Amniotic stem cell (primary cell): ENCODE results near the gene FBXO39.
"Not testable (repeated sequence)": the region's sequence is repeated elsewhere in the genome, so short reads cannot be mapped to it uniquely, and the experiment has no call there.

Experiments used
- DNase-seq: peaks from one replicate; lab custom pipeline; 2025; lab: John Stamatoyannopoulos, UW

Gene FBXO39

DNA sequence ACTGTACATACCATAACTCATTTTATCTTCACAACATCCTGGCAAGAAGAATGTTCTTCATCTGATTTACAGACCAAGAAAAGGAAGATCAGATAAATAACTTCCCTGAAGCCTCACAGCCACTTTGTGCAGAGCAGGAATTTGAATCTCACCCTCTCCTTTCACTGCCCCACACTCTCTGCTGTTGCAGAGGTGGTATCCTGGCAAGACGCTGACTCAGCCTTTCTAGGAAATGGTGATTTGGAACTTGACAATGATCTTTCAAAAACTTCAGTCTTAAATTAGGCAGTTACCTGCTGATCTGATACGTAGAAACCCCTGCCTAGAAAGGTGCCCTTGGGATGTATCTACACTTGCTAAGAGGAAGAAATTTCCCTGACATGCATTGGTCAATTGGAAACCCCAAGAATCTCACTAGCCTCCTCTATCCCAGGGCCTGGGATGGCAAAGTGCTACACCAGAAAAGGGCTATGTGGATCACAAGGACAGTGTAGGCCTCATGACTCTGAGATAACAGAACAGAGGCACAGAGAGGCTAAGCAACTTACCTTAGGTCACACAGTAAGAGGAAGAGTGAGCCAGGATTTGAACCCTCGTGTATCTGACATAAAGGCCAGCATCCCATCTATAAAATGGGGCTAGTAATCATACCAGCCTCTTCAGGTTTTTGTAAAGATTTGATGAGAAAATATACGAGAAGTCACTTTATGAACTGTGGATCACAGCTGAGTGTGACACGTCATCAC is 17.9 kb downstream of the FBXO39 start:
- no peak for DNase-seq

DNA sequence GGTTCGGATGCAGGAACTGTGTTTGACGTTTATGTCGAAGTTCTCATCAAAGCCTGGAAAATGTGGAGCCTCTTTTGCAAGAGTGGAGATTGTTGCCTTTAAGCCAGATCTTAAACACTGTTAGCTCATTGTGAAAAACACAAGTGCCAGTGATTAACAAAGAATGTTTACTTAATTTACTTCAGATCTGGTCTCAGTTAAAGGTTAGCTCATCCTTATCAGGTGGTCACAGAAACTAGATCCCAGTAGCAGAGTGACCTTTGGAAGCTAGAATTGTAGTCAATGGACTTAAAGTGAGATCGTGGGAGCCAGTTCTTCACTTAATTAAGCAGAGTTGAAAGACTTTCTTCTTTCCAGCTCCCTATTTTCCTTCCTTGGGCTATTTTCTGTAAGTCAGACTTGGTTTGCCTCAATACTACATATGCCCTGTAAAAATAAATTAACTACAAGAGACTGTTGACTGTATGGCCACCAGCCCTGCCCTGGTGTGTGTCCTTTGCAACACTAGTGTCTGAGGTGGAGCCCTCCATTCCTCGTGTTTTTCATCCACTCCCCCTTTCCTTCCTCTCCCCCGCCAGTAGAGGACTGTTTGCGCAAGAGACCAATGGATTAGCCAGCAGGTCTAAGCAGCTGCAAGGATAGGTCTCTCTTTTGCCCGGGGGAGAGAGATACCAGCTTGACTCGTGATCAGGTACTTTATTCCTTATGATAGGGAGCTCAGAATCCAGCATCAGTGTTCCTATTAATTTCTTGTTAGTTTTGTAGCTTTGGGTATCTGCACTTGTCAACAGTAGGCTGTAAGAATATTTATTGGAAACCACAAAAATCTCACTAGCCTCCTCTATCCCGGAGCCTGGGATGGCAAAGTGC is 20.2 kb downstream of the FBXO39 start:
- DNase-seq = no peak

DNA sequence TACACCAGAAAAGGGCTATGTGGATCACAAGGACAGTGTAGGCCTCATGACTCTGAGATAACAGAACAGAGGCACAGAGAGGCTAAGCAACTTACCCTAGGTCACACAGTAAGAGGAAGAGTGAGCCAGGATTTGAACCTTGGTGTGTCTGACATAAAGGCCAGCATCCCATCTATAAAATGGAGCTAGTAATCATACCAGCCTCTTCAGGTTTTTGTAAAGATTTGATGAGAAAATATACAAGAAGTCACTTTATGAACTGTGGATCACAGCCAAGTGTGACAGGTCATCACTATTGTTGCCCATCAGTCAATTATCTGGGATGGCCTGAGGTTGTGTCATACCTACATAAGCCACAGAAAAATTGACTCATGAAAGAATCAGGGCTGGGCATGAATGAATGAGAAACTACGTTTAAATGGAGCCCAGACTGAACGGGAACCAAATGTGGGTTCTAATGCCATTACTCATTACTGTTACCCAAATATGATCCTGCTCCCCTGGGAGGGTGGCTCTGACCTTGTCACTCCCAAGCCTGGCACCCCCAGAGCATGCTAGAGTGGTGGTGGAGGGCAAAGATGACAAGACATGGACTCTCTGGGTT is 21.0 kb downstream of the FBXO39 start:
- DNase-seq = no peak

DNA sequence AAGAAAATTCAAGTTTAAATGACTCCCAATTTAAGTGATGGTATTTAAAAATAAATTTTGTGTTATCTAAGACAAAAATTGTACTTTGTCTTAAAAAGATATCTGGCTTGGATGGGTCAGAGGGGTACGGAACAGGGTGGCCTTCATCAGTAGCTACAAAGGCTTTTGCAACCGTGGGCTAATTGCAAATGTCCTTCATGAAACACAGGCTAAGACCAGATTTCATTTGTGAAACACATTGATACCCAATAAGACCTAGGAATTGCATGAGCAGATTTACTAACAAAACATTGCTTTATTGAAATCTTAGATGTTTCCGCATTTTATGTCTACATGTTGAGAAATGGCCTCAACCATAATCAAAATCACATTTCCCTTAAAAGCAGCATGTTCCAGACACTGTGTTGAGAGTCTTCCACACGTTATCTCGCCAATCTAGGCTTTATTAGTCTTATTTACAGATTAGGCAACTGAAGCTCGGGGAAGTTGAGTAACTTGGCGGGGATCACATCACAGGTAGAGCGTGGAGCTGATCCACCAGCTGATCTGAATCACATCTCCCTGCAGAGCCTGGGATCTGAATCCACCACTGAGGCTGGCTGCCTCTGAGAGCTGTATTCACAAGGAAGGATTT is 21.8 kb downstream of the FBXO39 start:
- no peak for DNase-seq

DNA sequence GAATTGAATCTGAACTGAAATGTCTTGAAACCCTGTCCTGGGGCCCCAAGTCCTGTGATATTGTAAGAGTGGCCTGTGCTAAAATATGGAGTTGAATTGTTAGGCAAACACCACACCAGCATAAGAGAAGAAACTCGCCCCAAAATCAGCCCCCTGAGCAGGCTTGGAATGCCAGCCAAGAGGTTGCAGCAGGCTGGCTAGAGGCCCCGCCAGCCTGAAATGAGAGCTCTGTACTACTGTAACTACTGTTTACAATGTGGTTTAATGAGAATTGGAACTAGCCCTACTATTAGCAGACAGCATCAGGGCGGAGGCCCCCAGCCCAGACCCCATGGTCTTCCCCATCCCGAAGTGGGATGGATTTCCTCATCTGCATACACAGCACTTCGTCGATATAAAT is 23.7 kb downstream of the FBXO39 start:
- no peak for DNase-seq

DNA sequence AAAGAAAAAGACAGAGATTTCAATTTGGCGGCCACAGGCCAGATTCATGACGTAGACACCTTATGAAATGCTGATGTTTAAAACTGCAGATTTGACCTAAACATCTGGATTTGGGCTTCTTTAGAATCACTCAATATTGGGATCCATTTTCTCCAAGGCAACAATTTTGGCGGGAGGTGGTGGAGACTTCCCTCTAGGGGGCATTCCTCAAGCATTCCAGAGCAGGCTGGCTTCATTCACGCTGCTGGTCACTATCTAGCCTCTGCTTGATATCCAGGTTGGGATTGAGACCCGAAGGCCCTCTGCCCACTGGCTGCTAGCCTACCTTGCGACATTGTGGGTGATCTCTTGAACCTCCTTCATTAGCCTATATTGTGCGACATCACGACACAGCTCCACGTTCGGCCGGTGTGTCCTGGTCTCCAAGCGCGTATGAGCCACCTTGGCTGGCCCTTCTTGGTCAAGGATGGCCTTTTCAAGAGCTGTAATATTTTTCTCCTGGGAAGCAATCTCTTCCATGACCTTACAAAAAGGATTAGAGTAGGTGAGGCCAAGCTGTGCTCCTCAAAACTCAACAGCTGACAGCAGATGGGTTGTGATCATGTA is 24.5 kb downstream of the FBXO39 start:
- no peak for DNase-seq

DNA sequence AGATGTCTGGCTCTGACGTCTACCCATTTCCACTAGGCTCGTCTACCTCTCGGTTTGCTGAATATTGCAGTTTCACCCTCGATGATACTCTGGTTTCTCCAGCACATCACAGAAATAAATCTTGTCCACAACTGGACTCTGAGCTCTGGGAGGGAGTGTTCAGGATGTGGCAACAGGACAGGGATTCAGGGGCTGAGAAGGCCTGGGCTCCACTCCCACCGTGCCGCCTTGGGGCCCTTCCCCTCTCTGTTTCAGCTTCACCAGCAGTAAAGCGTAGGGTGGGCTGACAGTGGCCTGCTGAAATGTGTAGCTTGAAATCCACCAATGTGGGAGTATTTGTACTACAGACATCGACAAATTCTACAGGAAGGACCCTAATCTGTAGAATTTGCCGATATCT is 35.5 kb downstream of the FBXO39 start:
- no peak for DNase-seq

DNA sequence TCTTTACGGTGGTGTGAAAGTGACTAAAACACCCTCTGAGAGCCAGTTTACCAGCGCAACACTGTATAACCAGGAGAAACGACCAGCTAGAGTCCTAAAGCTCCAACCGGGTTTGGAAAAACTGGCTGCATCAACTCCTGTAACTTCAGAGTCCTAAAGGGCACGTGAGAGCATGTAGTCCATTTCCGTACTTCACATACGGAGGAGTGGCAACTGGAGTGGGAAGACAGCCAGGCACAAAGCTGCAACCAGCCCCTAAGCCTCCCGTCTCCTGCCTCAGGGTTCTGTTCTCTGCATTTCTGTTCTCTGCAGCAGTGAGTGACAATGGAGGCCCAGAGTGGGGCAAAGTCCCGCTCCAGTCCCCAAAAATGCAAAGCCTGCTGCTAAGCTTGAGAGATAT is 36.3 kb downstream of the FBXO39 start:
- no peak for DNase-seq

DNA sequence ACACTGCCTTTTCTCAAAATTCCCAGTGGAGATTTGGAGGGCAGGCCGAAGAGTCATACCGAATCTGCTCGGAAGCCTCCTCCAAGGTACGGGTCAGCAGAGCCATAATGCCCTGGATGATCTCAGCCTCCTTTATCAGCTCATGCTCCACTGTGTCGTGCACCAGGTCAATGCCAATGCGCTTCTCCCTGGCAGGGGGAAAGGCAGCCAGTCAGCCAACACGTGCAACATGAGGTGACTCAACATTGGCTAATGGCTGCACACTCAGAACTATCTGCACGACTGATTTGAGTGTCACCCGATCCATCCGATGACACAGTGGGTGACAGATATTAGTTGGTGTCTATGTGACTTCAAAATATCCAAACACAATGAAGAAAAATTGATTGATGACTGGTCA is 39.8 kb downstream of the FBXO39 start:
- no peak for DNase-seq

DNA sequence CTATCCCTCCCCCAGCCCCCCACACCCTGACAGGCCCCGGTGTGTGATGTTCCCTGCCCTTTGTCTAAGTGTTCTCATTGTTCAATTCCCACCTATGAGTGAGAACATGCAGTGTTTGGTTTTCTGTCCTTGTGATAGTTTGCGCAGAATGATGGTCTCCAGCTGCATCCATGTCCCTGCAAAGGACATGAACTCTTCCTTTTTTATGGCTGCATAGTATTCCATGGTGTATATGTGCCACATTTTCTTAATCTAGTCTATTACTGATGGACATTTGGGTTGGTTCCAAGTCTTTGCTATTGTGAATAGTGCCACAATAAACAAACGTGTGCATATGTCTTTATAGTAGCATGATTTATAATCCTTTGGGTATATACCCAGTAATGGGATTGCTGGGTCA is 40.4 kb downstream of the FBXO39 start:
- not testable (repeated sequence) for DNase-seq

DNA sequence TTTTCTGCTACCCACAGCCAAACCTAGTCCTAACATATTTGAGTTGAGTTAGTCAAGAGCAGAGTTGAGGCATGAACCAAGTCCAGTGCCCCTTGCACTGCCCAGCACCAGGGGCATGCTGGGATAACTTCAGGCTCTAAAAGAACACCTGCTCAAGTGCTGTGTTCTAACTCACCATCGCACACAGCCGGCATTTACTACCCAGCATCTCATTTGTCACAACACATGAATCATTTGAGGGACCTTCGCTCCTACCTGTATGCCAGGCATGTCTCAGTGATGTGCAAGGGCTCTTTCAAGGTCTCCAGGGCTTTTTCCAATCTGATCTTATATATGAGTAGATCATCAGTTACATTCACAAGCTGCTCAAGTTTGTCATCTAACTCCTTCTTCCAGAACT is 42.9 kb downstream of the FBXO39 start:
- no peak for DNase-seq

DNA sequence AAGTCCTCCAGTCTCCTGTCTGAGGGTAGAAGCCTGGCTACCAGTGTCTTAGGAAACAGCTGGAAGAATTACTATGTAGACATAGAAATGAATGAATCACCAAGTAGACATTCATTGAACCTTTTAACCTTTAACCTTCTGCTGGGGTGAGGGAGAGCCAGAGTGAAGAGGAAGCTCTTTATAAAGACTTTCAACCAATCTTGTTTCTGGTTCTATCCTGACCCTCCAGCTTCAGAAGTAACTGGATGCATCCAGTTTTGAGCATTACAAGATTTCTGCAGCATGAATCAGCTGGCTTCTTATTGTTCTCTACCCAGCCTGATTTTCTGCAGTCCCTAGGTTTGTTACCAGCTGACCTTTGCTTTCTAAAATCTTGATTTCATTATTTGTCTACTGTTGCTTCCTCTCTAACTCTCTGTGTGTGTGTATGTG is 47.0 kb downstream of the FBXO39 start:
- DNase-seq = no peak

DNA sequence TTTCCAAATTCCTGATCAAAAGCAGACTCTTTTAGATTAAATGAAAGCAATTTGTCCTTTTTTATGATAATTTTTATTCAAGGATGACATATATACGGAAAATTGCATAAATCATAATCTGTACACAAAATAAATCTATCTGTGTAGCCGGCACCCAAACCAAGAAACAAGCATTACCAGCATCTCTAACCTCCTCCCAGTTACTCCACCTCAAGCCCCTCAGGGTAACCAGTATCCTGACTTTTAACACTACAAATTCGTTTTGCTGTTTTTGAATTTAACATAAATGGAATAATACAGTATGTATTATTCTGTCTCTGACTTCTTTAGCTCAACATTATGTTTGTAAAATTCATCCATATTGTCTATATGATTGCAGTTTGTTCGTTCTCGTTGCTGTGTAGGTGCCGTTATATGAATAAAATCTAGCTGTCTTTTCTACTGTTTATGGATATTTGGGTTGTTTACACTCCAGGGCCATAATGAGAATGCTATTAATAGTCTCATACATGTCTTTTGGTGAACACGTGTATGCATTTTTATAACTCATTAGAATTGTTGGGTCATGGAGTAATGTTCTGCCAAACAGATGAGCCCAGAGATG is 54.5 kb downstream of the FBXO39 start:
- DNase-seq = no peak

DNA sequence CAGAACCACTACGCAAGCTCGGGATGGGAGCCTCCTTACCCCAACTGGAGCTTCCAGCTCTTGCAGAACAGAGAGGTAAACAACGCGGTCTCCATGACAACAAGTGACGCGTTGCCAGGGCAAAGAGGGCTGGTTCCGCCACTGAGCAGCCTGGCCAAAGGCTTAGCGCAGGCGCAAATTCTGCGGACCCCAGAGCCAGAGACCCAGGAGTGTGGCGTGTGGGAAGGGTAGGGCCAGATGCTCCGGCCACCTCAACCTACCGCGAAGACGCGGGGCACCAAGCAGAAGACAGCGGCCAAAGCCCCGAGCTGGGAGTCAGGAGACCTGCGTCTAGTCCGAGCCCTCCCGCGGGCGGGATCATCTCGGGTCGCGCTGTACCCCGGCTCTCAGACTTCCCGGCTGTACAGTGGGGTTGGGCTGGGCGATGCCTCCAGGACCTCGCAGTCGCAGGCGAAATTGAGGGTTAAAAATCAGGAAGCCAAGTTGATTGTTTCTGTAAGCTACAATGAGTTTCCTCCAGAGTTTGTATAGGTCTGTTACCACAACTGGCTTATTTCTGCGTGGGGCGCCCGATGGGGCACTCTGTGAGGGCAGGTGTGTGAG is 55.7 kb downstream of the FBXO39 start, which contains the start of gene TEKT1:
TSS of gene TEKT1 (minus strand) at position 69 of the 603 bp plus-strand sequence. CDS start 1,353 bp downstream, outside the sequence.
- DNase-seq = no peak
